IPS-NIHi7 (cell line): ENCODE data around the gene INPP4A.
A peak's percentile ranks its signal among the peaks of the same experiment; 100 is the strongest.
"Not testable (repeated sequence)": the region's sequence is repeated elsewhere in the genome, so short reads cannot be mapped to it uniquely, and the experiment has no call there.

ENCODE experiments used
- DNase-seq: peaks from one replicate; pipeline ENCODE4 v3.0.0; 2012; ENCODE audit warnings: mixed read lengths; ENCODE audit errors: extremely low spot score

The INPP4A gene

DNA sequence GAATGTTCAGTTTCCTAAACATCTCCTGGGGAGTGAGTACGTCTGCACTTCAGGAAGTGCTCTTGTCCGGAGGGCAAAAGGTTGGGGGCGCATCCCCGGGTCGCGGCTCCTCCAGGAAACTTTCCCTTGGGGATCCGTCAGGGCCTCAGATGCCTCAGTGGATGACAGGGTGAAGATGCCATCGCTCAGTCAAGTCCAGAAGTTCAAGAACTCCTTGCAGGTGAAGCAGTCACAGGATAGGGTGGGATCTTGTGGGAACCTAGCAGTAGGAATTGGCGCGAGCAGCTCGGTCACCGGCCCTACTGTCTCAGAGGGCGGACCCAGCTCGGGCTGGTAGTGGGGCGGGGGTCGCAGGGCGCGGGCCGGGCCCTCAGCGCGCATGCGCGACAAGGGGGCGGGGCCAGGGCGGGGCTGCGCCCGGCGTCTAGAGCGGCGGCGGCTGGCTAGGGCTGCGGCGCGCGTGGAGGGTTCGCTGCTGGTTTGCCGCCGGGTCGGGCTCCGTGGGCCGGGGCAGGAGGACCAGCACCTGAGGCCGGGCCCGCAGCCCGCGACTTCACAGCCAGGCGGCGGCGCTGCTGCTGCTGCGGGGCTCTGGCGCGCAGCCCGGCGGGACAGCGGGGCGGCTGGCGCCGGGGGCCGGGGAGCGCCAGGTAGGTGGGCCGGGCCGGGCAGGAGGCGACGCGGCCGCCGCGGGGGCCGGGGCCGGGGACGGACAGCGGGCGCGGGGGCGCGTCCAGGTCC is at the start of gene INPP4A:
TSS of gene INPP4A (plus strand) at position 423 of the 741 bp plus-strand sequence. CDS start 75,191 bp downstream, outside the sequence.
- peak; percentile 97 for DNase-seq

DNA sequence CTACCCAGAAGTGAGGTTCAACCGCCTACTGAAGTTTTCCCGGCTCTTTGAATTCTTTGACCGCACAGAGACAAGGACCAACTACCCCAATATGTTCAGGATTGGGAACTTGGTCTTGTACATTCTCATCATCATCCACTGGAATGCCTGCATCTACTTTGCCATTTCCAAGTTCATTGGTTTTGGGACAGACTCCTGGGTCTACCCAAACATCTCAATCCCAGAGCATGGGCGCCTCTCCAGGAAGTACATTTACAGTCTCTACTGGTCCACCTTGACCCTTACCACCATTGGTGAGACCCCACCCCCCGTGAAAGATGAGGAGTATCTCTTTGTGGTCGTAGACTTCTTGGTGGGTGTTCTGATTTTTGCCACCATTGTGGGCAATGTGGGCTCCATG is 48.7 kb upstream of the INPP4A start:
- no peak for DNase-seq

DNA sequence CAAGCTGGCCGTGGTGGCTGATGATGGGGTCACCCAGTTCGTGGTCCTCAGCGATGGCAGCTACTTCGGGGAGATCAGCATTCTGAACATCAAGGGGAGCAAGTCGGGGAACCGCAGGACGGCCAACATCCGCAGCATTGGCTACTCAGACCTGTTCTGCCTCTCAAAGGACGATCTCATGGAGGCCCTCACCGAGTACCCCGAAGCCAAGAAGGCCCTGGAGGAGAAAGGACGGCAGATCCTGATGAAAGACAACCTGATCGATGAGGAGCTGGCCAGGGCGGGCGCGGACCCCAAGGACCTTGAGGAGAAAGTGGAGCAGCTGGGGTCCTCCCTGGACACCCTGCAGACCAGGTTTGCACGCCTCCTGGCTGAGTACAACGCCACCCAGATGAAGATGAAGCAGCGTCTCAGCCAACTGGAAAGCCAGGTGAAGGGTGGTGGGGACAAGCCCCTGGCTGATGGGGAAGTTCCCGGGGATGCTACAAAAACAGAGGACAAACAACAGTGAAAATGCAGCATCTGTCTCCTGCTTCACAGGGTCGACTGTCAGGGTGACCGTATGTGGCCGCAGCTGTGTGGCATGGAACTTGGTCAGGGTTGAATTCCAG is 47.8 kb upstream of the INPP4A start:
- DNase-seq, result no peak

DNA sequence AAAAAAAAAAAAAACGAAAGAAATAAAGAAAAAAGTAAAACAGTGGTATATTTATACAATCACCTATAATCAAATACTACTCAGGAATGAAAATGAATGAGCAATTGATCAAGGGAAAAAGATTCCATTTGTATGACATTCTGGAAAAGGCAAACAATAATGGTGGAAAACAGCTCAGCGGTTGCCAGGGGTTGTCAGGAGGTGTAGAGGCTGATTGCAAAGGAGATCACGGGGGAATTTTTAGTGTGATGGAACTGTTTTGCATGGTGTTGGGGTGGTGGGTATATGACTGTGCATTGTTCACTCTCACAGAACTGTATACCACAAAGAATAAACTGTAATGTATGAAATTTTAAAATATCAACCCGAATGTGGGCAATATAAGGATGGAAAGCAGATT is 45.5 kb upstream of the INPP4A start:
- no peak for DNase-seq

DNA sequence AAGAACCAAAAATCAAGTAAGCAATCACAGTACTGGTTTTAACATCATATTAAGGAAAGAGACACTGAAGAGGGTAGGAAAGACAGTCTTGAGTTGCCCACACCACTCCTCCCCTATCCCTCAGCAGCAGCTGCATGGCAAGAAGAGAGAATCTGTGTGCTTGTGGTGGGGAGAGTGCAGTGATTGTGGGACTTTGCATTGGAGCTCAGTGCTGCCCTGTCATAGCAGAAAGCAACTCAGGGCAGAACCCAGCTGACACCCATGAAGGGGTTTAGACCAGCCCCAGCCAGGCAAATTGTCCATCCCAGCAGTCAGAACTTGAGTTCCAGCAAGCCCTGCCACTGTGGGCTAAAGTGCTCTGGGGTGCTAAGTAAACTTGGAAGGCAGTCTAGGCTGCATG is 40.8 kb upstream of the INPP4A start:
- no peak for DNase-seq

DNA sequence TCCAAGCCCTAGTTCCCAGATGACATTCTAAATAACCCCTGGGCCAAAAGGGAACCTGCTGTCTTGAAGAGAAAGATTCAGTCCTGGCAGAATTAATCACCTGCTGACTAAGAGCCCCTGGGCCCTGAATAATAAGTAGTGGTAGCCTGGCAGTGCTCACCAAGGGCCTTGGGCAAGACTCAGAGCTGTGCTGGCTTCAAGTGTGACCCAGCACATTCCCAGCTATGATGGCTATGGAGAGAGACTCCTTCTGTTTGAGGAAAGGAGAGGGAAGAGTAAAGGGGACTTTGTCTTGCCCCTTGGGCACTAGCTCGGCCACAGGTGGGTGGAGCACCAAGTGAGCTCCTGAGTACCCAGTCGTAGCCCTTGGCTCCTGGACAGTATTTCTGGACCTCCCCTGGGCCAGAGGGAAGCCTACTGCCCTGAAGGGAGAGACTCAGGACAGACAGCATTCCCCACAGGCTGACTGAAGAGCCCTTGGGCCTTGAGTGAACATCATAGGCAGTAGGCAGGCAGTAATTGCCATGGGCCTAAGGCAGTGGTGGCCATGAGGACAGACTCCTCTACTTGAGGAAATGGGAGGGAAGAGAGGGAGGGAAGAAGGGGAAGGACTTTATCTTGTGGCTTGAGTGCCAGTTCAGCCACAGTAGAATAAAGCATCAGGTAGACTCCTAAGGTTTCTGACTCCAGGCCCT is 40.0 kb upstream of the INPP4A start:
- no peak for DNase-seq

DNA sequence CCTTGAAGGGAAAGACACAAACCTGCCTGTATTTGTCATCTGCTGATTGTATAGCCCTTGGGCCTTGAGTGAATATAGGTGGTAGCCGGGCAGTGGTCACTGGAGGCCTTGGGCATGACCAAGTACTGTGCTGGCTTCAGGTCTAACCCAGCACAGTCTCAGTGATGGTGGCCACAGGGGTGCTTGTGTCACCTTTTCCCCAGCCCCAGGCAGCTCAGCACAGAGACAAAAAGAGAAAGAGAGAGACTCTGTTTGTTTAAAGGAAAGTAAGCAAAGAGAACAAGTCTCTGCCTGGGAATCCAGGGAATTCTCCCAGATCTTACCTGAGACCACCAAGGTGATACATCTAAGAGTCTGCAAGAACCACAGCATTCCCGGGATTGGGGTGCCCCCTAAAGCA is 39.4 kb upstream of the INPP4A start:
- no peak for DNase-seq

DNA sequence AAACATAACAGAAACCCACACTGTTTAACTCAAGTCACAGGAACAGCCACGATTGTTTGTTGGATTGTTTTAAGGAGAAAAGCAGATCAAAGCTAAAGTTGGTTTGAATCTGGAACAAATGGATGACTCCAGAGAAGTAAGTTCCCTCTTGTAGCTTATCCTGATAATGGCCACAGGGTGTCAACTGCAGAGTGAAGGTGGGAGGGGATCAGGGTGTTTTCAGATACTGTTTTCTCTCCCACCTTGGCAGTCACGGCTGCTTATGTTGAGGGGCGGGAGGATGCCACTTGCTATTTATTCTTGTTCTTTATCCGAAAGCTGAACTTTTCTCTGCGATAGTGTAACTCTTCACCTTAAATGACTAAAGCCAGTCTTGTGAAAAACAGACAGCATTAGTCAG is 36.5 kb upstream of the INPP4A start:
- no peak for DNase-seq

DNA sequence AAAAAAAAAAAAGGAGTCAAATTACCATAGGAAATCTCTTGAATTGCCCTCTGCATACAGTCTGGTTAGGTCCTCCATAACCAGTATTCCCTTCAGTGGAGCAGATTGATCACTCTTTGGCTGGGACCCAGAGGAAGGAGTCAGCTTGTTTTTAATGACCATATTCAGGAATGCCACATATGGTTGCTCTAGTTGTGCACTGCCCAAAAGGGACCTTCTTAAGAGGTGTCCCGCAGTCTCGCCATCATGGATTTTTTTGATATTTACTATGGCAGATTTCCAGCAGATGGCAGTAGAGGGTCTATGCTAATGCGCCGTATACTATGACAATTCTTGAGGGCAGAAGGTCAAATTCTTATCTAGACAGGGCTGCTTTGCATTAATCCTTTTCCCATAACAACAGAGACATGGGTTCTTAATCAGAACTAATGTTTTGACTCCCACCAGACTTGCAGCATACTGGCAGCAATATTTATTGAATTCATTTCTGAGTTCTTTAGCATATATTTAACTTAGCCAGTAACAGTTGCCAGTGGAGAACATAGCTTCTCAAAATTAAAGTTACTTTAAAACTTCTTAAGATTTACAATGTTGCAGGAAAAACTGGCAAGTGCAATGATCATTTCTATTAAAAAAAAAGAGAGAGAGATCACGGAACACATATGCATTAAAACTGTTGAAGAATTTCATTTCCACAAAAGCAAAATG is 31.8 kb upstream of the INPP4A start:
- peak; percentile 61 for DNase-seq

DNA sequence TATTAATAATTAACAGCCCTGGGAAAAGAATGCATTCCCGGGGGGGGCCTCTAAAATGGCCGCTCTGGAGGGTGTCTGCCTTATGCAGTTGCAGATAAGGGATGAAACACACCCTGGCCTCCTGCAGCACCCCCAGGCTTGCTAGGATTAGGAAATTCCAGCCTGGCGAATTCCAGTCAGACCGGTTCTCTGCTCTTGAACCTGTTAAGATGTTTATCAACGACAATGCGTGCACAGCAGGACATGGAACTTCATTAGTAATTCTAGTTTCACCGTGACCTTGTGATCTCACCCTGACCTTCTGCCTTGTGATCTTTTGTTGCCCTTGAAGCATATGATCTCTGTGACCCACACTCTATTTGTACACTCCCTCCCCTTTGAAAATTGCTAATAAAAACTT is 30.4 kb upstream of the INPP4A start:
- DNase-seq, result not testable (repeated sequence)

DNA sequence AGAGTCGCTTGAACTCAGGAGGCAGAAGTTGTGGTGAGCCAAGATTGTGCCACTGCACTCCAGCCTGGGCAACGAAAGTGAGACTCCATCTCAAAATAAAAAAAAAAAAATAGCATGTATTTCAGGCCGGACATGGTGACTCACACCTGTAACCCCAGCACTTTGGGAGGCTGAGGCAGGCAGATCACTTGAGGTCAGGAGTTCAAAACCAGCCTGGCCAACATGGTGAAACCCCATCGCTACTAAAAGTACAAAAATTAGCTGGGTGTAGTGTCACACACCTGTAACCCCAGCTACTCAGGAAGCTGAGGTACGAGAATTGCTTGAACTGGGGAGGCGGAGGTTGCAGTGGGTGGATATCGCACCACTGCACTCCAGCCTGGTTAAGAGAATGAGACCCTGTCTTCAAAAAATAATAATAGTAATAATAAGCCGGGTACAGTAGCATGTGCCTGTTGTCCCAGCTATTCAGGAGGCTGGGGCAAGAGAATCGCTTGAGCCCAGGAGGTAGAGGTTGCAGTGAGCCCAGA is 28.9 kb upstream of the INPP4A start:
- not testable (repeated sequence) for DNase-seq

DNA sequence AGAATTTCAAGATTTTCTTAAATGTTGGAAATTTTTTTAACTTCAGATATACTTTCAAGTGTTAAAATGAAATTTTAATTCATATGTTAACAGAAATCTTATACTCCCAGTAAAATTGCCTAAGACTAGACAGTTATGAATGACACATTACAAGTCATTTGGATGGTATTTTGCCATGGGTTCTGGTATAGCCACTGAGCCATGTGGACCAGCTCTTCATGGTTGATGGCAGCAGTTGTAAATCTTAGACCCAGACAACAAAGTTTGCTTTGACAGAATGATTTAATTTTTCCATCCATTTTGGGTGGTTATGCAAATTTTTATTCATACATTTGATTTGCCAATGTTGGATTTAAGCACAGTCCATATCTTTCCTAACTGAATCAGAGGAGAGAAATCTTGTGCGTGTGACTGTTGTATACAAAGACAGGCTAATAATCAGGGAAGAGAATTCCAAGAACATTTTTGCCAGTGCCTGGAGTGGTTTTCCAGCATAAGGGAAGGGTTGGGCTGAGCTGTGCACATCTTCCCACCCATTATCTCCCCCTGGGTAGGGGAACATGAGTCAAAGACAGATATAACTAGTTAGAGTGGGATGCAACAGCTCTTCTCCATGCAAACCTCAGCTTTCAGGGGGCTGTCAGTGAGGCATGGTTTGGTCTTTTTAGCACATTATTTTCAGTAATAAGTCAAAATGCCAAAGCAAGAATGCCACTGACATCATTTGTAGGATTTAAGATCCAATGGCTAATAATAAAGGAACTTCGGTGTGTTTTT is 28.1 kb upstream of the INPP4A start:
- no peak for DNase-seq

DNA sequence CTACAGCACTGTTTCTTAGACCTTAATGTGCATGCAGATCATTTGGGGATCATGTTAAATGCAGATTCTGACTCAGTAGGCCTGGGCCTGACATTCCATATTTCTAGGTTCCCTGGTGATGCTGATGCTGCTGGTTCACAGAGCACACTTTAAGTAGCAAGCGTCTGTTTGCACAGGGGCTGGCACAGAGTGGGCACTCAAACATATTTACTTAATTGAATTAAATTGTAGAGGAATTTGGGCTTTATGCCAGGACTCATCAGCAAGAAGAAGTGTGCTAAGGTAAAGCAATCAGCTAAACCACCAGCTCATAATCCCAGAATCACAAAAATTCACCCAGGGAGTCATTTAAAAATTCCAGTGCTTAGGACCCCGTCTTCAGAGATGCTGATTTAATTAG is 25.1 kb upstream of the INPP4A start:
- no peak for DNase-seq

DNA sequence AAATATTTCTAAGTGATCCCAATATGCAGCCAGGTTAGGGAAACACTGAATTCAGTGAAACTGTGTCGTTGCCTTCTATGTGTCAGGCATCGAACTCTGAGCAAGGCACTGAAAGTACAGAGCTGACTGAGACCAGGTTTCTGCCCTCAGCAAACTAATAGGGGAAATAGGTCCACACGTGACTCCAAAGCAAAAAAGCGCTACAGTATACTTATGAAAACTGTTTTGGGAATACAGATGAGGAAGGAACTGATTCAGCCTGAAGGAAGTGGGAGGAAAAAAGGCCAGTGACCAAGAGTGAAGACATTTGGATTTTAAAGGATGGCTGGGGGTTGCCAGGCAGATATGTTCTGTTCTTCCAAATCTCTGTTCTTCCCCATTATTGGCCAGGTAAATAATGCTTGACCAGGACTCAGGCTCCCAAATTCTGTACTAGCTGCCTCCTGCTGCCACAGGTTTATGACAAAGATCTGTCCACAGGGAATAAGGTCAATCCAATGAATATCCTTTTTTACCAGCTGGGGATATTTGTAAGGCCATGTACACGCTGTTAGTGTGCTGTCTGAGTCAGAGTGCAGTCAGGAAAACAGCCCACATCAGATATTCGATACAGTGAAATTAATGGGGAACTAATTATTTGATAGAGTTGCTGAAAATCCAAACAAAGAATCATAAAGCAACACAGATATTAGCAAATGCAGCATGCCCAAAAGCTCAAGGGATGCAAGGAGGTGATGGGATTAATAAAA is 24.5 kb upstream of the INPP4A start:
- no peak for DNase-seq

DNA sequence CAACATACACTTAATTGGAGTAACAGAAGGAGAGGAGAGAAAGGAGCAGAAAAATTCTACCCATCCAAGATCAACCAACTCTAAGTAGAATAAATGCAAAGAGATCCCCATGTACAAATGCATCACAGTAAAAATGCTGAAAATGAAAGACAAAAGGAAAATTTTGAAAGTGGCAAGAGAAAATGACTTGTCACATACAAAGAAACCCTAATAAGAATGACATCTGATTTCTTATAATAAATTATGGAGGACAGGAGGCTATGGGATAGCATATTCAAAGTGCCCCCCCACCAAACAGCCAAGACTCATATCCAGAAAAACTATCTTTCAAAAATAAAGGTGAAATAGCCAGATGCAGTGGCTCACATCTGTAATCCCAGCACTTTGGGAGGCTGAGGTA is 22.2 kb upstream of the INPP4A start:
- no peak for DNase-seq

DNA sequence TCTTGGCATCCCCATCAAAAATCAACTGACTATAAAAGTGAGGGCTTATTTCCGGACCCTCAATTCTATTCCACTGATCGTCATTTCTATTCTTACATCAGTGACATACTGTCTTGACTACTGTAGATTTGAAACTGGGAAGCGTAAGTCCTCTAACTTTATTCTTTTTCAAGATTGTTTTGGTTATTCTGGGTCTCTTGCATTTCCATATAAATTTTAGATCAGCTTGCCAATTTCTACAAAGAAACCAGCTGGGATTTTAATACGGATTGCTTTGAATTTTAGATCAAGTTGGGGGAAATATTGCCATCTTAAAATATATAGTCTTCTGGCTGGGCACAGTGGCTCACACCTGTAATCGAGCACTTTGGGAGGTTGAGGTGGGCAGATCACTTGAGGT is 17.9 kb upstream of the INPP4A start:
- no peak for DNase-seq

DNA sequence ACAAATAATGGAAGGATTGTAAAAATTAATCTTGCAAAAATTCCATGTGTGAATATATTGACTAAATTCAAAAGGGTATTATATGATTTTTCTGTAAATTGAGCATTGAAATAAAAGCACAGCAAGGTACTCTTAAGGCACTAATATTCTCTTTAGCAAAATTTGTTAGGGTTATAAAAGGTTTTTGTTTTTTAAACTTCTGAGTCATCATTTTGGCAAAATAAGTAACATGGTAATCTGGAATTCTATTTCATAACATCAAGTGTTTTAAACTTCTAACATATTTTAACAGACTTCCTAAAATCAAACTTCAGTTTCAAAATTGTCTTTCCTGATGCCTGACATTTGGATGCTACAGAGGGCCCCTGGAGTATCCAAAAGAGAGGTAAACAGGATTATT is 12.5 kb upstream of the INPP4A start:
- DNase-seq, result no peak

DNA sequence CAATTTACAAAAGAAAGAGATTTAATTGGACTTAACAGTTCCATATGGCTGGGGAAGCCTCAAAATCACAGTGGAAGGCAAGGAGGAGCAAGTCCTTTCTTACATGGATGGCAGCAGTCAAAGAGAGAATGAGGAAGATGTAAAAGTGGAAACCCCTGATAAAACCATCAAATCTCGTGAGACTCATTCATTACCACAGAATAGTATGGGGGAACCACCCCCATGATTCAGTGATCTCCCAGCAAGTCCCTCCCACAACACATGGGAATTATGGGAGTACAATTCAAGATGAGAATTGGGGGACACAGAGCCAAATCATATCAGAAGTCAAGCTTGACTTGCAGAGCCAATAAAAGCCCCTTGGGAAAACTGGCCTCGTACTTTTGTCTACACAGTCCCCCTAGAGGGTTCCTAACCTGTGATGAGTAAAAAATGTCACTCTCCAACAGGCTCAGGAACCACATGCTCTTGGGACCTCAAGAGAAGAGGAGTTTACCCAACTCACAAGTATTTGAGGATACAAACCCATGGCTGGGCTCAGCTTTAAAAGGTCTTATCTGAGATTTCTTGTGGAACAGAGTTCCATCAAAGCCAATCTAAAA is 11.2 kb upstream of the INPP4A start:
- no peak for DNase-seq

DNA sequence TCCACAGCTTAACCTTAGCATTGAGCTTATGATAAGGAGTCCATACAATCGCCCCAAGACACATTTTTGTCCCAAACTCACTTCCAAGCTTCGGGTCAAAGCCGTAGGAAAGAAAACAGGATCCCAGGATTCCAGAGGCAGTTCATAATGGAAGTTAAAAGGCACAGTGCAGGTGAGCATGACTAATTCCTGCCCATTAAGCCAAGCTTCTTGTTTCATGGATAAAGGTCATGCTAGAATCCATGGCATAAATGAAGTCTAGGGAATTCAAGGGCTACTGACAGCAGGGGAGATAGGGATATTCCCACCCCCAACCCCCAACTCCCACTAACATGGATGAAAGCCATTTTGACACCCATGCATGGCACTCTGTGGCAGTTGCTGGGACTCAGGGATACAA is 10.2 kb upstream of the INPP4A start:
- no peak for DNase-seq

DNA sequence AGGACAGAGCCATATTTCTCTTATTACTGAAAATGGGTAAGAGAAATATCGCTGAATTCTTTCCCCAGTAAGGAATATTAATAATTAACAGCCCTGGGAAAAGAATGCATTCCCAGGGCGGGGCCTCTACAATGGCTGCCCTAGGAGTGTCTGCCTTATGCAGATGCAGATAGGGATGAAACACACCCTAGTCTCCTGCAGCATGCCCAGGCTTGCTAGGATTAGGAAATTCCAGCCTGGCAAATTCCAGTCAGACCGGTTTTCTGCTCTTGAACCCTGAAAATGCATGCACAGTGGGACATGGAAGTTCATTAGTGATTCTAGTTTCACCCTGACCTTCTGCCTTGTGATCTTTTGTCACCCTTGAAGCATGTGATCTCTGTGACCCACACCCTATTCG is 9.0 kb upstream of the INPP4A start:
- not testable (repeated sequence) for DNase-seq
